ENCODE measurements around the gene LTBP4.

LTBP4 gene

DNA sequence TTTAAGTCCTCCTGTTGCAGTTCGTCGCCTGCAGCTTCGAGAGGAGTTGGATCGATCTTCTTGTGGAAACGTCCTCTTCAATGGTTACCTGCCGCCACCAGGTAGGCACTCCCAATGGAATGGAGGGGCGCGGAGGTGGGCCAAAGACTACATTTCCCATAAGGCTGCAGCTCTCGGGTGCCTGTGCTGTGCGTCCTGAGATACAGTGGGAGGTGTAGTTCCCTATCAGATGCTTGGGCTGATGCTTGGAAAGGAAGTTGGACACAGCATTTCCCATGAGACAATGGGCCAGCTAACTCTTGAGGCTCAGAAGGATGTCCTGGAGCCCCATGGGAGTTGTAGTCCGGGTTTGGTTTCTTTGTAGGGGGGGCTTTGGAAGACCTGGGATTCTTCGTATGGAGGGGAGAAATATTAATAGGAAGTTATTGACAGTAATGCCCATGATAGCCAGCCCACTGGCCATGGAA, 22.7 kb upstream of the LTBP4 start:
- WGBS = 80% methylated on average over 12 of the region's 12 CpGs

DNA sequence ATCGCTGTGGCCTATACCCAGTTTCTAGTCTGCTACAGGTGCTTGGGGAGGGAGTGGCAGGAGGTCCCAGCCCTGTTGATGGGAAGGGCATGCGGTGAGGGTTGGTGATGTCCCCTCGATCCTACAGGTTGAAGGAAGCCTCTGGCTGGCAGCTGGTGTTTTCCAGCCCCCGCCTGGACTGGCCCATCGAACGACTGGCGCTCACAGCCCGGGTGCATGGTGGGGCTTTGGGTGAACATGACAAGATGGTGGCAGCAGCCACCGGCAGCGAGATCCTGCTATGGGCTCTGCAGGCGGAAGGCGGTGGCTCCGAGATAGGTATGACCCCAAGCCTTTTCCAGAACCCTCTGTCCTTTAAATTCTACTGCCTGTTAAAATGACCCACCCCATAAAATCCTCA, 20.6 kb upstream of the LTBP4 start:
- Histone ChIP-seq H3K4me3 (ENCODE audit: insufficient read depth in 1 of 2, low read depth in 1 of 2, low read length in 2 of 2) (no peak overlapping the region), H3K9ac (ENCODE audit: low read length) (no peak overlapping the region), H2BK120ac (ENCODE audit: low read depth, low read length) (no peak overlapping the region)

More for the DNA sequence above, 22.7 kb upstream of the LTBP4 start:
- peaks cover 35 to 45% of the 10 kb centered on the region in 2 experiments for H3K36me3 ChIP-seq (ENCODE audit: control insufficient read depth in 1 of 2, insufficient read depth in 2 of 2, low read depth in 1 of 2, low read length in 2 of 2)
- H2BK120ac ChIP-seq (ENCODE audit: low read depth, low read length) = no peak overlapping the region
- H3K9me3 ChIP-seq (ENCODE audit: control insufficient read depth, low read length) = no peaks in the 10 kb centered on the region
- no peak overlapping the region for H2AK5ac ChIP-seq (ENCODE audit: low read length, severe bottlenecking)
- H3K14ac ChIP-seq (ENCODE audit: low read length in 2 of 2) = no peak overlapping the region
- H2BK5ac ChIP-seq (ENCODE audit: low read depth, low read length, poor library complexity, severe bottlenecking) = no peak overlapping the region
- H3K79me1 ChIP-seq (replicated peaks; ENCODE audit: low read length, poor library complexity, severe bottlenecking) = peaks cover 19% of the 10 kb centered on the region
- no peak overlapping the region for H2AFZ ChIP-seq (ENCODE audit: low read depth, low read length)
- H3K4me2 ChIP-seq (ENCODE audit: low read length, poor library complexity, severe bottlenecking) = no peak overlapping the region
- no peak overlapping the region for H2BK15ac ChIP-seq (ENCODE audit: low read depth, poor library complexity, severe bottlenecking)
- no peak overlapping the region for H2BK12ac ChIP-seq (ENCODE audit: low read length in 2 of 2)
- no peak overlapping the region for H3K4ac ChIP-seq (ENCODE audit: low read depth in 1 of 2, low read length in 2 of 2)
- no peak overlapping the region for H3K23ac ChIP-seq (ENCODE audit: low read length in 2 of 2)
- H4K91ac ChIP-seq (ENCODE audit: low read length) = no peak overlapping the region
- H3K18ac ChIP-seq (ENCODE audit: low read depth in 1 of 2, low read length in 2 of 2) = no peak overlapping the region
- no peak overlapping the region for H3K27ac ChIP-seq (ENCODE audit: low read length, poor library complexity, severe bottlenecking)
- H3K9ac ChIP-seq (ENCODE audit: low read length) = no peak overlapping the region
- H3K4me1 ChIP-seq (ENCODE audit: control insufficient read depth, insufficient read depth, low read depth, low read length) = peaks cover 17% of the 10 kb centered on the region
- no peaks in the 10 kb centered on the region for H3K27me3 ChIP-seq (ENCODE audit: control insufficient read depth in 1 of 2, insufficient read depth in 1 of 2, low read length in 2 of 2)
- H4K8ac ChIP-seq (ENCODE audit: low read length) = no peak overlapping the region
- H3K4me3 ChIP-seq (ENCODE audit: insufficient read depth in 1 of 2, low read depth in 1 of 2, low read length in 2 of 2) = no peak overlapping the region
- peak; percentile 31 for DNase-seq

DNA sequence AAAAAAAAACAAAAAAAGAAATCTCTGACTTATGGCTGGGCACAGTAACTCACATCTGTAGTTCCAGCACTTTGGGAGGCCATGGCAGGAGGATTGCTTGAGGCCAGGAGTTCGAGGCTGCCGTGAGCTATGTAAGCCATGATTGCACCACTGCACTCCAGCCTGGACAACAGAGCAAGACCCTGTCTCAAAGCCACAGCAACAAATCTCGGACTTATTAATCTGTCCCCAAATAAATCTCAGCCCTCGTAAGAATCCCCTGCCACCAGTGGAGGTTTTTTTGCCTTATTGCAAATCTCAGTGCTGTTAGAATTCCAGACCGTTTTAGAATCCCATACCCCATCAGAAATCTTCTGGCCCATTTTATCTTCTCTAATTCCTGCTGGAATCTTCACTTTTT, 19.6 kb upstream of the LTBP4 start:
- H3K4me2 ChIP-seq (ENCODE audit: low read length, poor library complexity, severe bottlenecking) = no peak overlapping the region
- H3K18ac ChIP-seq (ENCODE audit: low read depth in 1 of 2, low read length in 2 of 2) = no peak overlapping the region
- no peak overlapping the region for H4K8ac ChIP-seq (ENCODE audit: low read length)
- H2AFZ ChIP-seq (ENCODE audit: low read depth, low read length) = no peak overlapping the region
- H3K79me1 ChIP-seq (replicated peaks; ENCODE audit: low read length, poor library complexity, severe bottlenecking) = peaks cover 20% of the 10 kb centered on the region
- H2BK12ac ChIP-seq (ENCODE audit: low read length in 2 of 2) = no peak overlapping the region
- no peak overlapping the region for H3K23ac ChIP-seq (ENCODE audit: low read length in 2 of 2)
- H3K27me3 ChIP-seq (ENCODE audit: control insufficient read depth in 1 of 2, insufficient read depth in 1 of 2, low read length in 2 of 2) = no peaks in the 10 kb centered on the region
- peaks cover 40 to 63% of the 10 kb centered on the region in 2 experiments for H3K36me3 ChIP-seq (ENCODE audit: control insufficient read depth in 1 of 2, insufficient read depth in 2 of 2, low read depth in 1 of 2, low read length in 2 of 2)
- H2BK15ac ChIP-seq (ENCODE audit: low read depth, poor library complexity, severe bottlenecking) = no peak overlapping the region
- H3K4me1 ChIP-seq (ENCODE audit: control insufficient read depth, insufficient read depth, low read depth, low read length) = peaks cover 16% of the 10 kb centered on the region
- H2BK5ac ChIP-seq (ENCODE audit: low read depth, low read length, poor library complexity, severe bottlenecking) = no peak overlapping the region
- no peak overlapping the region for H2BK120ac ChIP-seq (ENCODE audit: low read depth, low read length)
- no peak overlapping the region for H3K27ac ChIP-seq (ENCODE audit: low read length, poor library complexity, severe bottlenecking)
- no peak overlapping the region for H4K91ac ChIP-seq (ENCODE audit: low read length)
- no peak overlapping the region for H3K4ac ChIP-seq (ENCODE audit: low read depth in 1 of 2, low read length in 2 of 2)
- WGBS = 98% methylated on average over 5 of the region's 5 CpGs
- no peak overlapping the region for H3K4me3 ChIP-seq (ENCODE audit: insufficient read depth in 1 of 2, low read depth in 1 of 2, low read length in 2 of 2)
- H3K9ac ChIP-seq (ENCODE audit: low read length) = no peak overlapping the region
- no peak overlapping the region for H2AK5ac ChIP-seq (ENCODE audit: low read length, severe bottlenecking)
- H3K14ac ChIP-seq (ENCODE audit: low read length in 2 of 2) = no peak overlapping the region
- H3K9me3 ChIP-seq (ENCODE audit: control insufficient read depth, low read length) = no peaks in the 10 kb centered on the region
- DNase-seq = no peak

More for the DNA sequence above, 20.6 kb upstream of the LTBP4 start:
- no peak overlapping the region for H3K18ac ChIP-seq (ENCODE audit: low read depth in 1 of 2, low read length in 2 of 2)
- H3K27ac ChIP-seq (ENCODE audit: low read length, poor library complexity, severe bottlenecking) = no peak overlapping the region
- no peak for DNase-seq
- H2AK5ac ChIP-seq (ENCODE audit: low read length, severe bottlenecking) = no peak overlapping the region
- no peak overlapping the region for H2BK5ac ChIP-seq (ENCODE audit: low read depth, low read length, poor library complexity, severe bottlenecking)
- no peaks in the 10 kb centered on the region for H3K9me3 ChIP-seq (ENCODE audit: control insufficient read depth, low read length)
- no peak overlapping the region for H3K4me2 ChIP-seq (ENCODE audit: low read length, poor library complexity, severe bottlenecking)
- no peak overlapping the region for H3K14ac ChIP-seq (ENCODE audit: low read length in 2 of 2)
- H4K8ac ChIP-seq (ENCODE audit: low read length) = no peak overlapping the region
- H4K91ac ChIP-seq (ENCODE audit: low read length) = no peak overlapping the region
- WGBS = 98% methylated on average over 13 of the region's 13 CpGs
- H3K36me3 ChIP-seq (ENCODE audit: control insufficient read depth in 1 of 2, insufficient read depth in 2 of 2, low read depth in 1 of 2, low read length in 2 of 2) = peaks cover 37 to 56% of the 10 kb centered on the region in 2 experiments
- H3K23ac ChIP-seq (ENCODE audit: low read length in 2 of 2) = no peak overlapping the region
- H2BK15ac ChIP-seq (ENCODE audit: low read depth, poor library complexity, severe bottlenecking) = no peak overlapping the region
- no peak overlapping the region for H2AFZ ChIP-seq (ENCODE audit: low read depth, low read length)
- peaks cover 21% of the 10 kb centered on the region for H3K4me1 ChIP-seq (ENCODE audit: control insufficient read depth, insufficient read depth, low read depth, low read length)
- peaks cover 19% of the 10 kb centered on the region for H3K79me1 ChIP-seq (replicated peaks; ENCODE audit: low read length, poor library complexity, severe bottlenecking)
- no peak overlapping the region for H3K4ac ChIP-seq (ENCODE audit: low read depth in 1 of 2, low read length in 2 of 2)
- H3K27me3 ChIP-seq (ENCODE audit: control insufficient read depth in 1 of 2, insufficient read depth in 1 of 2, low read length in 2 of 2) = no peaks in the 10 kb centered on the region
- H2BK12ac ChIP-seq (ENCODE audit: low read length in 2 of 2) = no peak overlapping the region

DNA sequence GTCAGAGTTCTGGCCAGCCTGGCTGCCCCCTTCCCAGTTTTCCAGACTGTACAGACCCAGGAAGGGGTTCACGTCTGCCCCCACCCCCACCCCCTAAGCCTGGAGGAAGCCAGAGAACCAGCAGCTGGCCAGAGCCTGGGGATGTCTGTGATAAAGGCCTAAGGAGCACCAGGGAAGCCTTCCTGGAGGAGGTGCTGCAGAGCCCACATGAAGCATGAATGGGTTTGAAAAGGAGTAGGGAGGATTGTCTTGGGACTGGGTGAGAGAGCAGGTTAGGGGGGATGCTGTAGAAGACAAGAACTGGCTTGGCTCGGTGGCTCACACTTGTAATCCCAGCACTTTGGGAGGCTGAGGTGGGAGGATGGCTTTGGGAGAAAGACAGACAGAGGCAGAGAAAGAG, 18.7 kb upstream of the LTBP4 start:
- H3K4me1 ChIP-seq (ENCODE audit: control insufficient read depth, insufficient read depth, low read depth, low read length) = peaks cover 15% of the 10 kb centered on the region
- H2BK12ac ChIP-seq (ENCODE audit: low read length in 2 of 2) = no peak overlapping the region
- H3K79me1 ChIP-seq (replicated peaks; ENCODE audit: low read length, poor library complexity, severe bottlenecking) = peaks cover 21% of the 10 kb centered on the region
- H3K23ac ChIP-seq (ENCODE audit: low read length in 2 of 2) = no peak overlapping the region
- no peak overlapping the region for H3K4ac ChIP-seq (ENCODE audit: low read depth in 1 of 2, low read length in 2 of 2)
- H2AK5ac ChIP-seq (ENCODE audit: low read length, severe bottlenecking) = no peak overlapping the region
- peaks cover 49 to 70% of the 10 kb centered on the region in 2 experiments for H3K36me3 ChIP-seq (ENCODE audit: control insufficient read depth in 1 of 2, insufficient read depth in 2 of 2, low read depth in 1 of 2, low read length in 2 of 2)
- H3K4me2 ChIP-seq (ENCODE audit: low read length, poor library complexity, severe bottlenecking) = no peak overlapping the region
- H3K4me3 ChIP-seq (ENCODE audit: insufficient read depth in 1 of 2, low read depth in 1 of 2, low read length in 2 of 2) = no peak overlapping the region
- H3K9me3 ChIP-seq (ENCODE audit: control insufficient read depth, low read length) = no peaks in the 10 kb centered on the region
- no peaks in the 10 kb centered on the region for H3K27me3 ChIP-seq (ENCODE audit: control insufficient read depth in 1 of 2, insufficient read depth in 1 of 2, low read length in 2 of 2)
- H3K27ac ChIP-seq (ENCODE audit: low read length, poor library complexity, severe bottlenecking) = no peak overlapping the region
- H2BK120ac ChIP-seq (ENCODE audit: low read depth, low read length) = no peak overlapping the region
- no peak for DNase-seq
- H2AFZ ChIP-seq (ENCODE audit: low read depth, low read length) = no peak overlapping the region
- H3K9ac ChIP-seq (ENCODE audit: low read length) = no peak overlapping the region
- WGBS = 97% methylated on average over 1 of the region's 2 CpGs
- no peak overlapping the region for H4K8ac ChIP-seq (ENCODE audit: low read length)
- no peak overlapping the region for H3K14ac ChIP-seq (ENCODE audit: low read length in 2 of 2)
- no peak overlapping the region for H4K91ac ChIP-seq (ENCODE audit: low read length)
- no peak overlapping the region for H3K18ac ChIP-seq (ENCODE audit: low read depth in 1 of 2, low read length in 2 of 2)
- no peak overlapping the region for H2BK5ac ChIP-seq (ENCODE audit: low read depth, low read length, poor library complexity, severe bottlenecking)
- H2BK15ac ChIP-seq (ENCODE audit: low read depth, poor library complexity, severe bottlenecking) = no peak overlapping the region
